K562 (cell line): Measurements from ENCODE around the gene HAUS3. TPM values are rescaled to one million over a fixed set of nuclear protein-coding genes. Genes with fewer than 3 reads are reported as not detected.

ENCODE experiments used
- ARID2 ChIP-seq: fragments of 450-650 bp; IDR thresholded peaks from 2 replicates; pipeline ENCODE4 v1.6.1; 2017; ENCODE audit warnings: antibody characterized with exemption, mild to moderate bottlenecking
- ASH1L ChIP-seq: fragments of 450-650 bp; IDR thresholded peaks from 2 replicates; pipeline ENCODE4 v1.6.1; 2018; ENCODE audit warnings: borderline replicate concordance, mild to moderate bottlenecking, low read depth; ENCODE audit not compliant: partially characterized antibody
- DNMT1 ChIP-seq: fragments of 450-650 bp; IDR thresholded peaks from 2 replicates; pipeline ENCODE4 v1.6.1; 2016; ENCODE audit warnings: antibody characterized with exemption, mild to moderate bottlenecking
- E2F4 ChIP-seq: sonication (generic); formaldehyde crosslinking; IDR thresholded peaks from 2 replicates; pipeline ENCODE4 v1.8.0; 2022; ENCODE audit warnings: mild to moderate bottlenecking, low read depth, missing genetic modification reagents
- EP300 ChIP-seq: IDR thresholded peaks from 2 replicates; pipeline ENCODE4 v1.6.1; 2012; ENCODE audit warnings: low read length, improper control_type of control experiment
- GATAD2A ChIP-seq: fragments of 450-650 bp; IDR thresholded peaks from 2 replicates; pipeline ENCODE4 v1.6.1; 2017
- GATAD2B ChIP-seq: fragments of 450-650 bp; IDR thresholded peaks from 2 replicates; pipeline ENCODE4 v1.6.1; 2017; ENCODE audit warnings: mild to moderate bottlenecking, borderline replicate concordance
- HDAC1 ChIP-seq, 2 experiments: fragments of 450-650 bp; IDR thresholded peaks; 2 replicates each; pipeline ENCODE4 v1.6.1; 2016 to 2017; ENCODE audit warnings: inconsistent platforms in 1 of 2, mild to moderate bottlenecking in 1 of 2, moderate library complexity in 1 of 2
- LARP7 ChIP-seq: fragments of 450-650 bp; IDR thresholded peaks from 2 replicates; pipeline ENCODE4 v1.6.1; 2016
- MEF2D ChIP-seq: conservative IDR thresholded peaks from 2 replicates; pipeline ENCODE4 v1.6.1; 2016; ENCODE audit warnings: low read depth, missing genetic modification characterization, missing compliant biosample characterization
- MTF1 ChIP-seq: fragments of 250-450 bp; sonication (Bioruptor Pico); IDR thresholded peaks from 2 replicates; pipeline ENCODE4 v1.9.0; 2021; ENCODE audit warnings: moderate library complexity, mild to moderate bottlenecking, inconsistent platforms, borderline replicate concordance
- NCOA4 ChIP-seq: fragments of 450-650 bp; IDR thresholded peaks from 2 replicates; pipeline ENCODE4 v1.6.1; 2018; ENCODE audit warnings: mild to moderate bottlenecking; ENCODE audit not compliant: partially characterized antibody
- NFATC3 ChIP-seq: fragments of 450-650 bp; IDR thresholded peaks from 2 replicates; pipeline ENCODE4 v1.6.1; 2017; ENCODE audit warnings: mild to moderate bottlenecking
- SMARCE1 ChIP-seq: fragments of 450-650 bp; IDR thresholded peaks from 2 replicates; pipeline ENCODE4 v1.7.1; 2016; ENCODE audit warnings: mild to moderate bottlenecking
- ZC3H8 ChIP-seq: fragments of 450-650 bp; IDR thresholded peaks from 2 replicates; pipeline ENCODE4 v1.6.1; 2017
- ZNF512 ChIP-seq: IDR thresholded peaks from 2 replicates; pipeline ENCODE4 v1.6.1; 2016; ENCODE audit warnings: missing genetic modification characterization, missing compliant biosample characterization
- polyA plus RNA-seq, 8 experiments: library from polyadenylated mRNA; depleted of rRNA in 4 of 8; stranded (reverse) in 5 of 8; unstranded in 3 of 8; fragments of >200 nt; fragmentation: Nextera tagmentation in 2 of 8; fragmentation: Illumina TruSeq in 1 of 8; extraction: Ambion mirVana in 2 of 8; extraction: Trizol in 1 of 8; gene quantifications; 2 replicates each; pipeline versions ENCODE4 v1.2.1 to v1.2.3, GENCODE V29; 2011 to 2014; ENCODE audit warnings: inconsistent platforms in 1 of 8, missing spikeins in 1 of 8
- total RNA-seq, 7 experiments: library from RNA; depleted of rRNA in 6 of 7; stranded (reverse); fragments of >200 nt in 6 of 7; fragmentation: Illumina TruSeq in 2 of 7; extraction: Trizol in 2 of 7; gene quantifications; 2 replicates each; pipeline versions ENCODE4 v1.2.1 to v1.2.3, GENCODE V29; 2011 to 2021; ENCODE audit warnings: low replicate concordance in 1 of 7
- TF ChIP-seq, protein P1 (sequence below): fragments of 450-650 bp; IDR thresholded peaks from 2 replicates; pipeline ENCODE4 v1.6.1; 2016; ENCODE audit warnings: borderline replicate concordance

HAUS3 gene
- total and polyA plus RNA-seq, 9 of the 15 experiments (the other 6 are each of a cell fraction or from before 2014, with no cell fraction given), result 8.9 to 25.7 (median 21.5) TPM

DNA sequence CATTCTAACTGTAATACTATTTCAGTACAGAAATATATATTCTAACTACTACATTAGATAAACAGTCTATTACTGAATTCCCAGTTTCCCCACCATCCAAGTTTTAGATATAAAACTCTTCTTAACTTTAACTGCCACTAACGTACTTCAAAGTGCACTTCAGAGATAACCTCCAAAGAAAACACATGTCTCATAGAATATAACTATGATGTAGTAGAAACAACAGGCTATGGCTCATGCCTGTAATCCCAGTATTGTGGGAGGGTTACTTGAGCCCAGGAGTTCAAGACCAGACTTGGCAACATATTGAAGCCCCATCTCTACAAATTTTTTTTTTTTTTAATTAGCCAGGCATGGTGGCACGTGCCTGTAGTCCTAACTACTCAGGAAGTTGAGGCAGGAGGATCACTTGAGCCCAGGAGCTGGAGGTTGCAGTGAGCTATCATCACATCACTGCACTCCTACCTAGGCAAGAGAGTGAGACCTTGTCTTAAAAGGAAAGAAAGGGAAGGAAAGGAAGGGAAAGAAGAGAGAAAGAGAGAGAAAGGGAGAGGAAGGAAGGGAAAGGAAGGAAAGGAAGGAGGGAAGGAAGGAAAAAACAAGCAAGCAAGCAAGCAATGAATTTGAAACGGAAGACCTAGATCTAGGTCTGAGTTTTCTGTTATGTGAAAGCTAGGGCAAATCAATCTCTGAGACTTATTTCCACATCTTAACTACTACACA is 4.8 kb downstream of the HAUS3 start (continued):
- TF ChIP-seq NCOA4 (peak; percentile 11), EP300 (peak; percentile 25; the same call in 1 of the 2 replicates), DNMT1 (0 out of 2 replicates have a peak, but pooled peaks have one; percentile 33), MTF1 (no peak), HDAC1 (IDR thresholded peaks at IDR 0.05) (peak in 1 of 2 experiments; percentile 32; a peak in 1 of 4 replicates), ZC3H8 (peak; percentile 73; the same call in 1 of the 2 replicates), E2F4 (CRISPR knock-in tag) (no peak), ASH1L (peak; percentile 45), SMARCE1 (peak; percentile 42; the same call in 1 of the 2 replicates), LARP7 (peak; percentile 88), ARID2 (peak; percentile 19; the same call in 1 of the 2 replicates), ZNF512 (tag) (peak; percentile 76), GATAD2B (0 out of 2 replicates have a peak, but pooled peaks have one; percentile 21), GATAD2A (0 out of 2 replicates have a peak, but pooled peaks have one; percentile 16), MEF2D (tag) (no peak), NFATC3 (no peak)
- TF ChIP-seq, protein P1, sequence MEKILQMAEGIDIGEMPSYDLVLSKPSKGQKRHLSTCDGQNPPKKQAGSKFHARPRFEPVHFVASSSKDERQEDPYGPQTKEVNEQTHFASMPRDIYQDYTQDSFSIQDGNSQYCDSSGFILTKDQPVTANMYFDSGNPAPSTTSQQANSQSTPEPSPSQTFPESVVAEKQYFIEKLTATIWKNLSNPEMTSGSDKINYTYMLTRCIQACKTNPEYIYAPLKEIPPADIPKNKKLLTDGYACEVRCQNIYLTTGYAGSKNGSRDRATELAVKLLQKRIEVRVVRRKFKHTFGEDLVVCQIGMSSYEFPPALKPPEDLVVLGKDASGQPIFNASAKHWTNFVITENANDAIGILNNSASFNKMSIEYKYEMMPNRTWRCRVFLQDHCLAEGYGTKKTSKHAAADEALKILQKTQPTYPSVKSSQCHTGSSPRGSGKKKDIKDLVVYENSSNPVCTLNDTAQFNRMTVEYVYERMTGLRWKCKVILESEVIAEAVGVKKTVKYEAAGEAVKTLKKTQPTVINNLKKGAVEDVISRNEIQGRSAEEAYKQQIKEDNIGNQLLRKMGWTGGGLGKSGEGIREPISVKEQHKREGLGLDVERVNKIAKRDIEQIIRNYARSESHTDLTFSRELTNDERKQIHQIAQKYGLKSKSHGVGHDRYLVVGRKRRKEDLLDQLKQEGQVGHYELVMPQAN, result peak; percentile 34; the same call in 1 of the 2 replicates
- TF ChIP-seq, all 486 proteins: peak for 23
